ENCODE data around the gene IQCH. TPM values are rescaled to one million over a fixed set of nuclear protein-coding genes. Genes with fewer than 3 reads are reported as not detected.

IQCH gene
- polyA plus RNA-seq: 2.2 to 3.0 TPM (median 2.6 TPM) in 3 replicates
- polyA plus RNA-seq (2011; ENCODE audit: low read depth): 1.3 TPM
- polyA plus RNA-seq (2011; cell fraction: cytosol; rRNA removed): 1.7 and 2.4 TPM in 2 replicates
- polyA plus RNA-seq (2011; cell fraction: nucleus; rRNA removed): 3.0 and 3.6 TPM in 2 replicates
- 1.3 and 1.6 TPM in 2 replicates for polyA plus RNA-seq (2012; ENCODE audit: low replicate concordance)
- polyA minus RNA-seq: 3.5 to 7.9 TPM (median 6.8 TPM) in 3 replicates
- 2.5 TPM for polyA minus RNA-seq (2011; cell fraction: cytosol; rRNA and poly(A)+ RNA removed)
- polyA minus RNA-seq (2011; cell fraction: nucleus; rRNA and poly(A)+ RNA removed): 4.3 and 15.1 TPM in 2 replicates

DNA sequence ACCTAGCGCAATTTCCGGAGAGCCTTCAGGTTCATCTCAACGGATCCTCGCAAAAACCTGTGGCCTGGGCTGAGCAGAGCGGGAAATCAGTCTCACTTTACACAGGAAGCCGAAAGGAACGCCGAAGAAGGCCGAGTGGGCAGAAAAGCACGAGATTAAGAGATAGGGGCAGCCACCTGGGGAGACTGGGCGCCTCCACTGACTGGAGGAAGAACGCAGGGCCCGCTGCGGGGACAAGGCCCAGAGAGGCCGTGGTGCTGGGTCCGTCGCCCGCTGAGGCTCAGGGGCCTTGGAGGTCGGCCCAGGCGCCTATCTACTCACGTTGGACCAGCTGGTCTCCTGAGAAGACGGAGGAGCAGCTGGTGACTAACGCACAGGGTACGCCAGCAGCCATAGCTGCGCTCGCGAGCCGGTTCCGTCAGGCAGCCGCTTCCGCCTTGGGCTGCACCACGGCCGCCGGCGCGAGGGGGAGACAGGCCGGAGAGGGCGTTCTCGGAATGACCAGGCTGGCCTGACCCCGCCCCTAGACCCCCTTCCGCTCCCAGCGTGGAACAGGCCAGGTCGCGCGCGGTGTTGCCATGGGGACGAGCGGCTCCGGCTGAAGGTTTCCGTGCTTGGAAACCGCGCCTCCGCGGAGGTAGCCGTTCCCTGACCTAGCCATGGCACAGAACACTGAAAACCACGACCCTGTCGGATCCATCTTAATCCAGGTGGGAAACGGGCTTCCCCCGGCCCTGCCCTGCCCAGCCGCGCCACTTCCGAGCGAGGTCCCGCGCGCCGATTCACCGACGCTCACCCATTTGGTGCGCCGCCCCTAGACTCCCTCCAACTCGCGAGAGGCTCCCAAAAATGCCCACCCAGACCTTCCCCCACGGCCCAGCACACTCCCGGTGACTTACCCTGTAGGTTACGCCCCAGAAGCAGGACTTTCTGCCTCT, at the start of gene IQCH, which contains the start of gene AAGAB:
TSS of gene IQCH (plus strand) at position 549 of the 938 bp plus-strand sequence. CDS start at position 660, 111 bp downstream.
TSS of gene AAGAB (minus strand) at position 424 of the 938 bp plus-strand sequence. CDS start at position 394, 30 bp downstream.
- H3K4me1 ChIP-seq (ENCODE audit: control insufficient read depth, extremely low read depth, insufficient read depth, low read length): peaks cover 12% of the 10 kb centered on the region
- peaks cover 47% of the 10 kb centered on the region for H3K79me2 ChIP-seq (ENCODE audit: control insufficient read depth, insufficient read depth, low read length)
- H3K9me3 ChIP-seq (ENCODE audit: control insufficient read depth, low read depth, low read length): no peaks in the 10 kb centered on the region
- peak within 1 kb of the TSS; percentile 98 for H3K27ac ChIP-seq (ENCODE audit: control insufficient read depth, insufficient read depth, low read length)
- TF ChIP-seq EZH2 (IDR thresholded peaks at IDR 0.05; ENCODE audit: low read length): no peak
- TF ChIP-seq, protein P1, sequence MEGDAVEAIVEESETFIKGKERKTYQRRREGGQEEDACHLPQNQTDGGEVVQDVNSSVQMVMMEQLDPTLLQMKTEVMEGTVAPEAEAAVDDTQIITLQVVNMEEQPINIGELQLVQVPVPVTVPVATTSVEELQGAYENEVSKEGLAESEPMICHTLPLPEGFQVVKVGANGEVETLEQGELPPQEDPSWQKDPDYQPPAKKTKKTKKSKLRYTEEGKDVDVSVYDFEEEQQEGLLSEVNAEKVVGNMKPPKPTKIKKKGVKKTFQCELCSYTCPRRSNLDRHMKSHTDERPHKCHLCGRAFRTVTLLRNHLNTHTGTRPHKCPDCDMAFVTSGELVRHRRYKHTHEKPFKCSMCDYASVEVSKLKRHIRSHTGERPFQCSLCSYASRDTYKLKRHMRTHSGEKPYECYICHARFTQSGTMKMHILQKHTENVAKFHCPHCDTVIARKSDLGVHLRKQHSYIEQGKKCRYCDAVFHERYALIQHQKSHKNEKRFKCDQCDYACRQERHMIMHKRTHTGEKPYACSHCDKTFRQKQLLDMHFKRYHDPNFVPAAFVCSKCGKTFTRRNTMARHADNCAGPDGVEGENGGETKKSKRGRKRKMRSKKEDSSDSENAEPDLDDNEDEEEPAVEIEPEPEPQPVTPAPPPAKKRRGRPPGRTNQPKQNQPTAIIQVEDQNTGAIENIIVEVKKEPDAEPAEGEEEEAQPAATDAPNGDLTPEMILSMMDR (optimal IDR thresholded peaks at IDR 0.05 in 1 of 3, IDR thresholded peaks at IDR 0.05 in 1 of 3, conservative IDR thresholded peaks at IDR 0.05 in 1 of 3; ENCODE audit: extremely low read depth in 1 of 3, insufficient read depth in 2 of 3, low read length in 3 of 3): peak in 1 of 3 experiments; percentile 2
- H2AFZ ChIP-seq (ENCODE audit: control insufficient read depth, low read length): peak within 1 kb of the TSS; percentile 90
- DNase-seq (ENCODE audit: low read depth, low spot score) (peak; percentile 75), FAIRE-seq (peak; percentile 69)
- dilution Hi-C loops (cut with MboI; ENCODE audit: extremely low pct_ligation_motif_present, low sequenced_read_pairs): no loop called here
- peaks cover 0 to 3% of the 10 kb centered on the region in 2 experiments for H3K36me3 ChIP-seq (ENCODE audit: control insufficient read depth in 2 of 2, extremely low read depth in 1 of 2, insufficient read depth in 2 of 2, low read length in 2 of 2)
- H4K20me1 ChIP-seq (ENCODE audit: control insufficient read depth, extremely low read depth, insufficient read depth, low read length): no peaks in the 10 kb centered on the region
- H3K9me1 ChIP-seq (ENCODE audit: control insufficient read depth, extremely low read depth, insufficient read depth, low read length): no peaks in the 10 kb centered on the region
- H3K27me3 ChIP-seq (ENCODE audit: control insufficient read depth, extremely low read depth, insufficient read depth, low read length): no peaks in the 10 kb centered on the region
- H3K4me3 ChIP-seq (ENCODE audit: control insufficient read depth in 2 of 3, extremely low read depth in 1 of 3, insufficient read depth in 2 of 3, low read depth in 1 of 3, low read length in 3 of 3): peak within 1 kb of the TSS; percentile 92 to 96 (median 95)
- peak within 1 kb of the TSS; percentile 98 for H3K9ac ChIP-seq (ENCODE audit: control insufficient read depth, extremely low read depth, insufficient read depth, low read length)
- peak within 1 kb of the TSS; percentile 91 for H3K4me2 ChIP-seq (ENCODE audit: control insufficient read depth, extremely low read depth, insufficient read depth, low read depth, low read length)

DNA sequence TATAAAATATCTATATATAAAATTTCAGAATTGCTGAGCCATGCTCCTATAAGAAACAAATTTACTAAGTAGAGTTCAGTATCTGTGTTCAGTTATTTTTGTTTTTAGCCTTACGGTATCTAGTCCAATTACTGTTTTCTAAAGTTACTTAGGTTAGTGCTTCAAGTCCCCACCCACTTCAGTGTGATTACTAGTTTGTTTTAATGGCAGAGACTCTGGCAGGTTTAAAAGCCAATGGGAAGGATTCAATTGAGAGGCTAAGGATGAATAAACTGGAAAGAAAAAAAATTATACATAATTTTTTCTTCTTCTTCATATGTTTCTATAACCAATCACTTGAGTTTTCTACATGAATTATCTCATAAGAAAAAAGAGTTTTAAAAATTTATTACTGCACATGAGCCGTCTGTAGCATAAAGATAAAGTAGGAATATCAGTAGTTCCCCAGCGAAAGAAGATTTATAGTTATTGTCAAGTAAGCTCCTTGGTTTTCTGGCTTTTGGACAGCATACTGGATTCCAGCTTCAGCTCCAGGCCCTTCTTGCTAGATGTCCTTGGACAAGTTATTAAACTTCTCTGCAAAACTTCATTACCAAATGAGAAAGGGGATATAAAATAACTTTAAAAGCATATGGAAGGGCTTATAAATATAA, 46.9 kb upstream of the IQCH start:
- dilution Hi-C loops (cut with MboI; ENCODE audit: extremely low pct_ligation_motif_present, low sequenced_read_pairs): no loop called here
- TF ChIP-seq EZH2 (IDR thresholded peaks at IDR 0.05; ENCODE audit: low read length): no peak
- TF ChIP-seq, protein P1 (optimal IDR thresholded peaks at IDR 0.05 in 1 of 3, IDR thresholded peaks at IDR 0.05 in 1 of 3, conservative IDR thresholded peaks at IDR 0.05 in 1 of 3; ENCODE audit: extremely low read depth in 1 of 3, insufficient read depth in 2 of 3, low read length in 3 of 3): no peak
- H3K36me3 ChIP-seq (ENCODE audit: control insufficient read depth in 2 of 2, extremely low read depth in 1 of 2, insufficient read depth in 2 of 2, low read length in 2 of 2): peaks cover 6 to 11% of the 10 kb centered on the region in 2 experiments
- FAIRE-seq: no peak
- no peak overlapping the region for H3K4me2 ChIP-seq (ENCODE audit: control insufficient read depth, extremely low read depth, insufficient read depth, low read depth, low read length)
- H3K4me1 ChIP-seq (ENCODE audit: control insufficient read depth, extremely low read depth, insufficient read depth, low read length): no peaks in the 10 kb centered on the region
- no peak overlapping the region for H3K27ac ChIP-seq (ENCODE audit: control insufficient read depth, insufficient read depth, low read length)
- DNase-seq (ENCODE audit: low read depth, low spot score): no peak
- no peaks in the 10 kb centered on the region for H3K9me1 ChIP-seq (ENCODE audit: control insufficient read depth, extremely low read depth, insufficient read depth, low read length)
- no peaks in the 10 kb centered on the region for H3K79me2 ChIP-seq (ENCODE audit: control insufficient read depth, insufficient read depth, low read length)
- no peaks in the 10 kb centered on the region for H3K9me3 ChIP-seq (ENCODE audit: control insufficient read depth, low read depth, low read length)
- H3K27me3 ChIP-seq (ENCODE audit: control insufficient read depth, extremely low read depth, insufficient read depth, low read length): no peaks in the 10 kb centered on the region
- H2AFZ ChIP-seq (ENCODE audit: control insufficient read depth, low read length): no peak overlapping the region
- no peaks in the 10 kb centered on the region for H4K20me1 ChIP-seq (ENCODE audit: control insufficient read depth, extremely low read depth, insufficient read depth, low read length)
- H3K4me3 ChIP-seq (ENCODE audit: control insufficient read depth in 2 of 3, extremely low read depth in 1 of 3, insufficient read depth in 2 of 3, low read depth in 1 of 3, low read length in 3 of 3): no peak overlapping the region
- H3K9ac ChIP-seq (ENCODE audit: control insufficient read depth, extremely low read depth, insufficient read depth, low read length): no peak overlapping the region
